MCF 10A (cell line): Measurements from ENCODE around the gene GABRR3. TPM values are rescaled to one million over a fixed set of nuclear protein-coding genes. Genes with fewer than 3 reads are reported as not detected.

ENCODE experiments used
- BruUV-seq: library from RNA; stranded (reverse); fragments of 400-500 nt; replicated peaks from 2 replicates; lab custom pipeline; 2021; lab: Mats Ljungman, UMichigan
- CTCF ChIA-PET: fragments of 300-600 bp; sonication (Branson Sonifier 250); formaldehyde crosslinking; extraction: SDS; loops from one replicate; lab custom pipeline; 2021; ENCODE audit warnings: antibody characterized with exemption, inconsistent platforms; lab: Yijun Ruan, JAX
- POLR2A ChIA-PET: fragments of 300-600, 350-650 bp; sonication (Branson Sonifier 250); formaldehyde crosslinking; extraction: SDS; loops from one replicate; lab custom pipeline; 2020; ENCODE audit warnings: antibody characterized with exemption, inconsistent platforms; lab: Yijun Ruan, JAX
- DNase-seq: peaks from one replicate; pipeline ENCODE4 v3.0.0-alpha.2; 2018; ENCODE audit not compliant: unreplicated experiment
- H3K27ac Mint-ChIP-seq: one replicate; pipeline ENCODE4 v1.8.0; 2022; ENCODE audit warnings: mild to moderate bottlenecking, low read depth, mixed read lengths; ENCODE audit not compliant: unreplicated experiment
- H3K27me3 Mint-ChIP-seq: one replicate; pipeline ENCODE4 v1.8.0; 2022; ENCODE audit warnings: mixed read lengths; ENCODE audit not compliant: insufficient read depth, unreplicated experiment
- H3K36me3 Mint-ChIP-seq: one replicate; pipeline ENCODE4 v1.8.0; 2022; ENCODE audit warnings: mild to moderate bottlenecking, moderate library complexity, mixed read lengths; ENCODE audit not compliant: insufficient read depth, unreplicated experiment
- H3K4me1 Mint-ChIP-seq: one replicate; pipeline ENCODE4 v1.8.0; 2022; ENCODE audit warnings: mixed read lengths; ENCODE audit not compliant: insufficient read depth, unreplicated experiment
- H3K4me3 Mint-ChIP-seq: one replicate; pipeline ENCODE4 v1.8.0; 2022; ENCODE audit warnings: mild to moderate bottlenecking, moderate library complexity, mixed read lengths; ENCODE audit not compliant: unreplicated experiment
- H3K9me3 Mint-ChIP-seq: one replicate; pipeline ENCODE4 v1.8.0; 2022; ENCODE audit warnings: mixed read lengths; ENCODE audit not compliant: unreplicated experiment
- CTCF ChIP-seq: fragments of 200-600 bp; IDR thresholded peaks from one replicate; pipeline ENCODE4 v1.8.0; 2022; ENCODE audit warnings: antibody characterized with exemption, mild to moderate bottlenecking; ENCODE audit not compliant: unreplicated experiment
- intact Hi-C: fragments of 100-400 bp; cut with micrococcal nuclease; formaldehyde crosslinking; loops from 2 replicates; pipeline ENCODE4 v1.14.1; 2022
- total RNA-seq: library from RNA; stranded (reverse); gene quantifications from 2 replicates; pipeline ENCODE4 v1.2.3, GENCODE V29; 2022

The GABRR3 gene
- total RNA-seq, 1 experiment from 2014 or later: not detected

GRCh38 chr3:97972976-97973375 lies 62.1 kb downstream of the GABRR3 start:
- Mint-ChIP-seq H3K4me1 (peaks cover 25% of the 10 kb centered on the region), H3K27ac (no peak overlapping the region), H3K27me3 (no peaks in the 10 kb centered on the region), H3K4me3 (peak overlapping the region; percentile 44), H3K36me3 (peaks cover 7% of the 10 kb centered on the region), H3K9me3 (no peaks in the 10 kb centered on the region)
- DNase-seq: no peak
- CTCF ChIA-PET: no interaction called here
- TF ChIP-seq CTCF: no peak
- POLR2A ChIA-PET: no interaction called here
- BruUV-seq: TSS peak; percentile 47
- intact Hi-C loops: no loop called here

GRCh38 chr3:97971679-97972567 lies 63.2 kb downstream of the GABRR3 start, which contains the start of gene RIOX2:
RIOX2 (minus strand) TSS chr3:97972431; CDS start chr3:97967593, 4,838 bp downstream.
- BruUV-seq: TSS peak; percentile 46

GRCh38 chr3:97970956-97971620 lies 64.0 kb downstream of the GABRR3 start:
- CTCF ChIA-PET: interaction anchor here (0.6 to 4.0 kb wide), 9 partner anchors 23 to 929 kb away, joined by 3 to 40 read pairs (median 3); no protein-coding TSS in a partner anchor
- H3K27ac Mint-ChIP-seq: peak overlapping the region; percentile 25
- H3K9me3 Mint-ChIP-seq: no peaks in the 10 kb centered on the region
- no TSS peak for BruUV-seq
- no peak for TF ChIP-seq CTCF
- POLR2A ChIA-PET: interaction anchor here (0.7 to 3.1 kb wide), 10 partner anchors 10 to 542 kb away, joined by 3 to 23 read pairs (median 4); partner anchors contain the start of gene CRYBG3
- H3K4me1 Mint-ChIP-seq: peaks cover 25% of the 10 kb centered on the region
- intact Hi-C loops: loop anchor here (1.0 to 2.0 kb wide), 2 partner anchors 52 to 149 kb away; partner anchors contain the start of gene CRYBG3
- H3K27me3 Mint-ChIP-seq: no peaks in the 10 kb centered on the region
- DNase-seq: no peak
- peak overlapping the region; percentile 77 for H3K4me3 Mint-ChIP-seq
- peaks cover 23% of the 10 kb centered on the region for H3K36me3 Mint-ChIP-seq

More at GRCh38 chr3:97971679-97972567, 63.2 kb downstream of the GABRR3 start, which contains the start of gene RIOX2:
- DNase-seq: peak; percentile 69
- TF ChIP-seq CTCF: no peak
- peaks cover 25% of the 10 kb centered on the region for H3K4me1 Mint-ChIP-seq
- ChIA-PET CTCF (interaction anchor here (0.7 to 4.0 kb wide), 7 partner anchors 24 to 179 kb away, joined by 3 to 40 read pairs (median 3); no protein-coding TSS in a partner anchor), POLR2A (interaction anchor here (0.7 to 3.1 kb wide), 10 partner anchors 11 to 541 kb away, joined by 3 to 23 read pairs (median 4); partner anchors contain the start of gene CRYBG3)
- peak within 1 kb of the TSS; percentile 25 for H3K27ac Mint-ChIP-seq
- H3K9me3 Mint-ChIP-seq: no peaks in the 10 kb centered on the region
- H3K4me3 Mint-ChIP-seq: peak within 1 kb of the TSS; percentile 77
- H3K27me3 Mint-ChIP-seq: no peaks in the 10 kb centered on the region
- peaks cover 15% of the 10 kb centered on the region for H3K36me3 Mint-ChIP-seq
- intact Hi-C loops: loop anchor here (1.0 to 2.0 kb wide), 2 partner anchors 51 to 150 kb away; partner anchors contain the start of gene CRYBG3
